ENCODE data around the gene EVPL.

Gene EVPL

GRCh38 chr17:76034428-76035350 is 7.6 kb upstream of the EVPL start:
- no peak for DNase-seq (ENCODE audit: low read depth)
- TF ChIP-seq, protein P1, sequence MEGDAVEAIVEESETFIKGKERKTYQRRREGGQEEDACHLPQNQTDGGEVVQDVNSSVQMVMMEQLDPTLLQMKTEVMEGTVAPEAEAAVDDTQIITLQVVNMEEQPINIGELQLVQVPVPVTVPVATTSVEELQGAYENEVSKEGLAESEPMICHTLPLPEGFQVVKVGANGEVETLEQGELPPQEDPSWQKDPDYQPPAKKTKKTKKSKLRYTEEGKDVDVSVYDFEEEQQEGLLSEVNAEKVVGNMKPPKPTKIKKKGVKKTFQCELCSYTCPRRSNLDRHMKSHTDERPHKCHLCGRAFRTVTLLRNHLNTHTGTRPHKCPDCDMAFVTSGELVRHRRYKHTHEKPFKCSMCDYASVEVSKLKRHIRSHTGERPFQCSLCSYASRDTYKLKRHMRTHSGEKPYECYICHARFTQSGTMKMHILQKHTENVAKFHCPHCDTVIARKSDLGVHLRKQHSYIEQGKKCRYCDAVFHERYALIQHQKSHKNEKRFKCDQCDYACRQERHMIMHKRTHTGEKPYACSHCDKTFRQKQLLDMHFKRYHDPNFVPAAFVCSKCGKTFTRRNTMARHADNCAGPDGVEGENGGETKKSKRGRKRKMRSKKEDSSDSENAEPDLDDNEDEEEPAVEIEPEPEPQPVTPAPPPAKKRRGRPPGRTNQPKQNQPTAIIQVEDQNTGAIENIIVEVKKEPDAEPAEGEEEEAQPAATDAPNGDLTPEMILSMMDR (conservative IDR thresholded peaks at IDR 0.05; ENCODE audit: control insufficient read depth, insufficient read depth, low read depth, low read length), result no peak
- no peak overlapping the region for H3K4me3 ChIP-seq (ENCODE audit: control insufficient read depth, low read depth, low read length)

GRCh38 chr17:76033139-76033538 is 6.0 kb upstream of the EVPL start:
- H3K4me3 ChIP-seq (ENCODE audit: control insufficient read depth, low read depth, low read length), result no peak overlapping the region
- DNase-seq (ENCODE audit: low read depth), result no peak
- TF ChIP-seq, protein P1 (conservative IDR thresholded peaks at IDR 0.05; ENCODE audit: control insufficient read depth, insufficient read depth, low read depth, low read length), result no peak

DNA sequence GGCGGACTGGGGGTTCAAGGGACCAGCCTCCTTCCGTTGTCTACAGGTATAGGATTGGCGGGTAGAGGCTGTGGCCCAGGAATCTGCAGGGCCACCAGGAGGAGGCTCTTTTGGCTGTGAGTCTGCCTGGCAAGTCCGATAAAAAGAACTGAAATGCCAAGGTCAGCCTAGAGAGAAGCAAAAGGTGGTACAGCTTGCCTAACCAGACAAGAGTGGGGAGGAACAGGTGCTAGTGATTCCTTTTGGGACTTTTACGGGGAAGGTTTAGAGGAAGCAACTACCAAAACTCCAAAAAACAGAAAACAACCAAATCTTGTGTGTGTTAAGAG is 5.6 kb upstream of the EVPL start:
- H3K4me3 ChIP-seq (ENCODE audit: control insufficient read depth, low read depth, low read length), result no peak overlapping the region
- TF ChIP-seq, protein P1 (conservative IDR thresholded peaks at IDR 0.05; ENCODE audit: control insufficient read depth, insufficient read depth, low read depth, low read length), result no peak
- no peak for DNase-seq (ENCODE audit: low read depth)

DNA sequence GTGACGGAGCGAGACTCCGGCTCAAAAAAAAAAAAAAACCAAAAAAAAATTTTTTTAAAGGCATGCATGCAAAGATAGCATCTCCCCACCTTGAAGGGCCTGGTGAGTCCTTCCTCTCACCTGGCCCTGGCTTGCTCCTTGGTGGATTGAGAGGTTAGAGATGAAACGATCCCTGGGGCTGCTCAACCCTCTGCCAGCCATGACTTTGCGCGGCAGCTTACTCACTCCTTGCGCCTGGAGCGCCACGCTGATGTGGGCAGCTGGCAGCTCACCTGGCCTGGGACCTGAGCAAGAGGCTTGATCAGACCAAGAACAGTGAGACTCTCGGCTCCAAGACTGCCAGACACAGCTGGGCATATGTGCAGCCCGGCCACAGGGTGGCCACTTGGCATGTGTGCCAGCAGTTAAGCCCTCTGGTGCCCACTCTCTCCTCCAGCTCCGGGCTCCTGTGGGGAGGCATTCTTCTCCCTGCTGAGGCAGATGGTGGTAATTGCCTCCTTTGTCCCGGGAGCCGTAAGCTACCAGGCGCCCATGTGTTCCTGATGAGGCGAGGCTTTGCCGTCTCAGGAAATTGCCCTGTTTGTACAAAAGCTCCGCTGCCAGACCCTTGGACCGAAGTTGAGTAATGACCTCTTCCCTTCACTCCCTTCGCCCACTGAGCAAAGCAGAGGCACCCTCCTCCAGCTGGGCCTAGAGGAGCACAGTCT is 5.1 kb upstream of the EVPL start:
- TF ChIP-seq, protein P1 (conservative IDR thresholded peaks at IDR 0.05; ENCODE audit: control insufficient read depth, insufficient read depth, low read depth, low read length), result no peak
- DNase-seq (ENCODE audit: low read depth), result no peak
- no peak overlapping the region for H3K4me3 ChIP-seq (ENCODE audit: control insufficient read depth, low read depth, low read length)

DNA sequence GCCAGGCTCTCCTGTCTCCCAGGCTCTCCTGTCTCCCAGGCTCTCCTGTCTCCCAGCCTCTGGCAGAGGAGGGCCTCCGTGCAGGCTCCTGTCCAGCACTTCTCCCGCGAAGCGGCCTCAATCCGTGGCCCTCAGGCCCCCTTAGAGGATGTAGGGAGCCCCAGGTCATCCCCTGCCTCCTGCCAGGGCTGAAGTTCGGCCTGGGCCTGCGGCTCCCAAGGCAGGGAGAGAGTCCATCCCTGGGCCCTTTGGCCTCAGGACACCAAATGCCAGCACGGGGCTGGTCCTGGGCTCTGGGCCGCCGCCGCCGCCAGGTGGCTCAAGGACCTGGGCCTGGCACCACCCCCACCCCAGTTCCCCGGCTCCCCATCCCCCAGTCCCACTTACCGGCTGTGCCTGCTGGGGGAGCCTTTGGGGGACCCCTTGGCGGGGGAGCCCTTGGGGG is 370 bp downstream of the EVPL start:
- TF ChIP-seq, protein P1 (conservative IDR thresholded peaks at IDR 0.05; ENCODE audit: control insufficient read depth, insufficient read depth, low read depth, low read length), result no peak
- no peak for DNase-seq (ENCODE audit: low read depth)
- H3K4me3 ChIP-seq (ENCODE audit: control insufficient read depth, low read depth, low read length), result no peak overlapping the region

- TF ChIP-seq, protein P1 (conservative IDR thresholded peaks at IDR 0.05; ENCODE audit: control insufficient read depth, insufficient read depth, low read depth, low read length), result no peak
- no peak overlapping the region for H3K4me3 ChIP-seq (ENCODE audit: control insufficient read depth, low read depth, low read length)
These were observed 1.8 kb downstream of the EVPL start for GRCh38 chr17:76025294-76025693.

More at GRCh38 chr17:76025294-76025693, 1.8 kb downstream of the EVPL start:
- no peak for DNase-seq (ENCODE audit: low read depth)
